Fibroblast of pulmonary artery (primary cell): ENCODE results near the gene NOS1AP.

ENCODE experiments used
- DNase-seq: peaks from one replicate; pipeline ENCODE4 v3.0.0-alpha.2; 2010; ENCODE audit warnings: low read depth
- H3K4me3 ChIP-seq: replicated peaks from 2 replicates; pipeline ENCODE4 v1.5.1; 2011; ENCODE audit warnings: low read depth, mild to moderate bottlenecking, control low read depth, low read length, moderate library complexity
- TF ChIP-seq, protein P1 (sequence below): IDR thresholded peaks from 2 replicates; pipeline ENCODE4 v1.5.1; 2011; ENCODE audit warnings: mild to moderate bottlenecking, control low read depth, low read length, inconsistent platforms; ENCODE audit errors: missing control alignments

Gene NOS1AP

DNA sequence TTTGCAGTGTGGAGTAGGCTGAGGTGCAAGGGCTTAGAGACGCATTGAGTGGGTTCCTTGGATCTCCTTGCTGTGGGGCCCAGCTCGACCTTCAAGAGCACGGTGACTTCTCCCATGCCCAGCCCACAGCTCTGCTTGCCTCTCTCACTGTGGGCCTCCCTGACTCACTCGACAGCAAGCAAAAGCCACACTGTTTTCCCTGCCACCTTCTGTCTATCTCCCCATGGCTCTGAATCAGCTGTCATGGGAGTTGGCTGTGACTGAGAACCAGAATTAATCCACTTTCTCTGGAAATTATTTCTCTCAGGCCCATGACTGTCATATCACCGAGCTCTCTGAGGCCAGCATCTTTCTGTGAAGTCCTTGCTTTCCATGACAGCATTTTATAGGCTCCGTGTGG is 140.7 kb downstream of the NOS1AP start:
- H3K4me3 ChIP-seq: no peak overlapping the region
- TF ChIP-seq, protein P1, sequence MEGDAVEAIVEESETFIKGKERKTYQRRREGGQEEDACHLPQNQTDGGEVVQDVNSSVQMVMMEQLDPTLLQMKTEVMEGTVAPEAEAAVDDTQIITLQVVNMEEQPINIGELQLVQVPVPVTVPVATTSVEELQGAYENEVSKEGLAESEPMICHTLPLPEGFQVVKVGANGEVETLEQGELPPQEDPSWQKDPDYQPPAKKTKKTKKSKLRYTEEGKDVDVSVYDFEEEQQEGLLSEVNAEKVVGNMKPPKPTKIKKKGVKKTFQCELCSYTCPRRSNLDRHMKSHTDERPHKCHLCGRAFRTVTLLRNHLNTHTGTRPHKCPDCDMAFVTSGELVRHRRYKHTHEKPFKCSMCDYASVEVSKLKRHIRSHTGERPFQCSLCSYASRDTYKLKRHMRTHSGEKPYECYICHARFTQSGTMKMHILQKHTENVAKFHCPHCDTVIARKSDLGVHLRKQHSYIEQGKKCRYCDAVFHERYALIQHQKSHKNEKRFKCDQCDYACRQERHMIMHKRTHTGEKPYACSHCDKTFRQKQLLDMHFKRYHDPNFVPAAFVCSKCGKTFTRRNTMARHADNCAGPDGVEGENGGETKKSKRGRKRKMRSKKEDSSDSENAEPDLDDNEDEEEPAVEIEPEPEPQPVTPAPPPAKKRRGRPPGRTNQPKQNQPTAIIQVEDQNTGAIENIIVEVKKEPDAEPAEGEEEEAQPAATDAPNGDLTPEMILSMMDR: no peak
- no peak for DNase-seq

DNA sequence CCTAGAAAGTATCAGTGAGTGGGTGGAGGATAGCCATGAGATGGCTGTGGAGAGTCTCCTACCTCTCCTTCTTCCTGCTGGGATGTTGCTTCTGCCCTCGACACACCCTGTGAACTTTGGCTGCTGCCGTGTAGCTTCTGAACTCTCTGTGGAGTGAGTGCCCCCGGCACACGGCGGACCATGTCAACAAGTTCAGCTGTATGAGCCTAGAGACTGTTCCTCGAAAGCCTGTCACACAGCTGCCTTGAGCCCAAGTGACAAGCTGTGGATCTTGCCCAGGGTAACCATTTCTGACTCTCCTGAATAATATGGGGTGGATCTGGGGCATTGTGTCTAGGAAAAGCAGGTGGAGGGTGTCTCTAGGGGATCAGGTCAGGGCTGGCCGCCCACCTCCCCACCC is 143.2 kb downstream of the NOS1AP start:
- no peak overlapping the region for H3K4me3 ChIP-seq
- TF ChIP-seq, protein P1: no peak
- DNase-seq: no peak

DNA sequence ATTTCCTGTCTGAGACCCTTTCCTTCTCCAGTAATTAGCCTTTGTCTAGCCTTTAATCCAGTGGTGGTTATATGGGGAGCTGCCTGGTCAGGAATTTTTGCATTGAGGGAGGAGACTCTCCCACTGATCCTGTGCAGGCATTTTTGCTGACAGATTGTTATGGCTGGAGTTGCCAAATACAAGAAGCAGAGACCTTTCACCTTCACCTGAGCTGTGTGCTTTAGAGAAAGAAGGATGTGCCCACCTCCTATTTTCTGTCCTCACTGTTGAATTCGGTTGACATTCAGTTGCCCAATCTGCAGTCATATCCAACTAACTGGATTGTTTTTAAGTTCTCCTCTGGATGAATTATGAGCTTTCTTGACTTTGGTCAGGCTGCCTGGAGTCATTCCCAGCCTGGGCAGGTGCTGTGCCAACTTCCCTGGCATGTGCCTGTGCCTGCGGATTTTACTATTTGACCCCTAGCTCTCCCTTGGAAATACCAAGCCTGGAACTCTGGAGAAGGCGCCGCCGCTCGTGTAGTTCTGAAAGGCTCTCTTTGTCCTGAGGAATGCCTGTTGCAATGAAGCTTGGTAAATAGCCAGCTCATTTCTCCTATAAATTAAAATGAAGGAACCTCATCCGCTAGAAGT is 143.9 kb downstream of the NOS1AP start:
- DNase-seq: peak; percentile 64
- no peak overlapping the region for H3K4me3 ChIP-seq
- TF ChIP-seq, protein P1: no peak

DNA sequence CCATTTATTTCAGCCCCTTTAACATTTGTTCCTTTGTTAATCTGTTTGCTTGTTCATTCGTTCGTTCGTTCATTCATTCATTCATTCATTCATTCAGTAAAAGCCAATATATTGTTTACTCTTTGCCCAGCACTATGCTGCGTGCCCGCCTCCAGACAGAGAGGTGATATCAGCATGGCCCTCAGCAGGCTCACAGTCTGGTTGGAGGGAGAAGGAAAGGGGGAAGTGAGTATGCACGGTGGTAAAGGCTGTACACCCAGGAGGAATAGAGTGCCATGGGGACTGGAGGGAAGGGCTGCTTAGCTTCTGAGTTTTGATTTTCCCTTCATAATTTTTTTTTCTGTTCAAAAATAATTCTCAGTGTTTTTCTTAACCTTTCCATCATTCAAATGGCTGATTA is 144.7 kb downstream of the NOS1AP start:
- TF ChIP-seq, protein P1: no peak
- H3K4me3 ChIP-seq: no peak overlapping the region
- no peak for DNase-seq

DNA sequence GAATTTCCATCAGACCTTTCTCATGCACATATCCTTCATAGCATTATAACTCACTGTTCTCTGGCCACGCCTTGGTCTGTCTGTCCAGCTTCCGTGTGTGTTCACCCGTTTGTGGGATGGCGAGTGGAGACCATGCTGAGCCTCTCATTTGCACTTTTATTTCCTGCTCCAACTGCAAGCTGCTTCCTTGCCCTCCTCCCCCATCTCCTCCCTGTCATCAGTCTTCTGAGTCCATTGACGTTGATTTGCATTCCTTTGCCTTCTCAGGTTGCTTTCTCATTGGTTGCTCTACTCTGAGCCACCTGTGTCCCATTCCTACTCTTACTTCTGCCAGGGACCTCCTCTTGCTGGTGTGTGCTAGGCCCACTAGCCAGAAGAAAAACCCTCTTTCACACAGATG is 146.4 kb downstream of the NOS1AP start:
- H3K4me3 ChIP-seq: no peak overlapping the region
- DNase-seq: no peak
- TF ChIP-seq, protein P1: no peak

DNA sequence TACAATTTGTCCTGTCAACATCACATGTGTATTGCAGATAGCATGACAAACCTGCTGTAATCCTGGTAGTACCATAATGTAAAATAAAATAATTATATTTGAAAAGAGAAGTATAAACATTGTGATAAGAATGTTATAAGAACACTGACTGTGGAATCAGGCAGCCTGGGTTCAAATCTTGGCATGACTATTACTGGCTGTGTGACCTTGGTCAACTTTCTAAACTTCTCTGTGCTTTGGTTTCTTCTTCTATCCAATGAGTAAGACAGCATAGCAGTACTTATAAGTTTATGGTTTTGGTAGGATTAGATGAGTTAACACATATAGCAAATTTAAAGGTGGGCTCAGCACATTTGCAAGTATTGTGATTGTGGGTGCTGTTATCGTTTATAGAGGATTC is 147.1 kb downstream of the NOS1AP start:
- H3K4me3 ChIP-seq: no peak overlapping the region
- no peak for DNase-seq
- TF ChIP-seq, protein P1: no peak

DNA sequence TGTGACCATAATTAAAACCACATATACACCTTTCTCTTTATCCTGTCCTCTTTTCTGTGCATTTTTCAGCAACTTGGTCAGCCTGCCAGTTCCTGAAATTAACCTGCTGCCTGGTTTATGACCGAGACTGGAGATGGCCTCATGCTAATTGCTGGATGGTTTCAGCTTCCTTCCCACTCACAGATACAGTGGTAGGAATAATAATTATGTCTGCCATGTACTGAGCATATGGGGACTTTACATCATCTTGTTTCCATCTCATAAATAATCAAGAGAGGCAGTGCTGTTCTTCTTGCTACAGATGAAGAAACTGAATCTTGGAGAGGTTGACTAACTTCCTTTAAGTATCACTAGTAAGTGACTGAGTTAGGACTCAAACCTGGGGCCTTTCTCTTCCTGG is 148.2 kb downstream of the NOS1AP start:
- no peak for DNase-seq
- no peak overlapping the region for H3K4me3 ChIP-seq
- TF ChIP-seq, protein P1: no peak
